Mononuclear cell (primary cell): Measurements from ENCODE around the gene POLK. TPM values are rescaled to one million over a fixed set of nuclear protein-coding genes. Genes with fewer than 3 reads are reported as not detected.
A peak's percentile ranks its signal among the peaks of the same experiment; 100 is the strongest.
"Not testable (repeated sequence)": the region's sequence is repeated elsewhere in the genome, so short reads cannot be mapped to it uniquely, and the experiment has no call there.

Experiments
- H3K27me3 ChIP-seq: 2 replicates; pipeline ENCODE4 v1.6.0; 2011; ENCODE audit warnings: low read length, control low read depth; ENCODE audit not compliant: insufficient read depth
- H3K4me1 ChIP-seq: 2 replicates; pipeline ENCODE4 v1.5.1; 2011; ENCODE audit warnings: mild to moderate bottlenecking, low read length, control low read depth; ENCODE audit not compliant: insufficient read depth
- H3K4me3 ChIP-seq: 2 replicates; pipeline ENCODE4 v1.5.1; 2011; ENCODE audit warnings: mild to moderate bottlenecking, low read length, moderate library complexity
- H3K9me3 ChIP-seq: 2 replicates; pipeline ENCODE4 v1.5.1; 2011; ENCODE audit warnings: low read depth, mild to moderate bottlenecking, control low read depth, low read length
- total RNA-seq: library from RNA; depleted of rRNA; stranded (reverse); fragments of >200 nt; gene quantifications from one replicate; pipeline ENCODE4 v1.2.3, GENCODE V29; 2012

Gene POLK
- total RNA-seq, 1 donor = 25.7 TPM

- no peaks in the 10 kb centered on the region for H3K4me1 ChIP-seq
- no peak overlapping the region for H3K4me3 ChIP-seq
- no peaks in the 10 kb centered on the region for H3K27me3 ChIP-seq
- no peaks in the 10 kb centered on the region for H3K9me3 ChIP-seq
Observed at GRCh38 chr5:75496026-75496425, 15.7 kb upstream of the POLK start.

GRCh38 chr5:75498208-75498777 is 13.4 kb upstream of the POLK start:
- Histone ChIP-seq H3K9me3 (no peaks in the 10 kb centered on the region), H3K4me3 (no peak overlapping the region), H3K4me1 (no peaks in the 10 kb centered on the region), H3K27me3 (no peaks in the 10 kb centered on the region)

GRCh38 chr5:75498875-75499274 is 12.8 kb upstream of the POLK start:
- H3K4me3 ChIP-seq, H3K27me3 ChIP-seq, H3K9me3 ChIP-seq, H3K4me1 ChIP-seq: not testable (repeated sequence)

- H3K9me3 ChIP-seq, H3K27me3 ChIP-seq, H3K4me3 ChIP-seq: not testable (repeated sequence)
- peaks cover 13% of the 10 kb centered on the region for H3K4me1 ChIP-seq
Observed at GRCh38 chr5:75505112-75505511, 6.6 kb upstream of the POLK start.

- H3K4me3 ChIP-seq = no peak overlapping the region
Observed at GRCh38 chr5:75507841-75508240, 3.9 kb upstream of the POLK start.

GRCh38 chr5:75509546-75509945 is 2.1 kb upstream of the POLK start:
- peak overlapping the region; percentile 85 for H3K4me3 ChIP-seq
- H3K27me3 ChIP-seq = no peaks in the 10 kb centered on the region
- no peaks in the 10 kb centered on the region for H3K9me3 ChIP-seq
- H3K4me1 ChIP-seq = peaks cover 38% of the 10 kb centered on the region

More at GRCh38 chr5:75507841-75508240, 3.9 kb upstream of the POLK start:
- H3K9me3 ChIP-seq = no peaks in the 10 kb centered on the region
- no peaks in the 10 kb centered on the region for H3K27me3 ChIP-seq
- H3K4me1 ChIP-seq = peaks cover 28% of the 10 kb centered on the region

GRCh38 chr5:75509956-75510355 is 1.7 kb upstream of the POLK start:
- Histone ChIP-seq H3K9me3 (no peaks in the 10 kb centered on the region), H3K4me1 (peaks cover 40% of the 10 kb centered on the region), H3K4me3 (peak overlapping the region; percentile 85), H3K27me3 (no peaks in the 10 kb centered on the region)

GRCh38 chr5:75510417-75510835 is 1.3 kb upstream of the POLK start:
- peaks cover 40% of the 10 kb centered on the region for H3K4me1 ChIP-seq
- H3K9me3 ChIP-seq = no peaks in the 10 kb centered on the region
- peak overlapping the region; percentile 85 for H3K4me3 ChIP-seq
- no peaks in the 10 kb centered on the region for H3K27me3 ChIP-seq

GRCh38 chr5:75510836-75511434 is 756 bp upstream of the POLK start:
- Histone ChIP-seq H3K27me3 (no peaks in the 10 kb centered on the region), H3K4me1 (peaks cover 40% of the 10 kb centered on the region), H3K4me3 (peak overlapping the region; percentile 85), H3K9me3 (no peaks in the 10 kb centered on the region)

GRCh38 chr5:75512383-75513074 is 838 bp downstream of the POLK start:
- Histone ChIP-seq H3K9me3 (no peaks in the 10 kb centered on the region), H3K4me3 (peak overlapping the region; percentile 85), H3K4me1 (peaks cover 41% of the 10 kb centered on the region), H3K27me3 (no peaks in the 10 kb centered on the region)

- H3K9me3 ChIP-seq = no peaks in the 10 kb centered on the region
- H3K4me1 ChIP-seq = peaks cover 41% of the 10 kb centered on the region
- no peak overlapping the region for H3K4me3 ChIP-seq
- H3K27me3 ChIP-seq = no peaks in the 10 kb centered on the region
Observed at GRCh38 chr5:75513841-75514240, 2.1 kb downstream of the POLK start.

- H3K4me3 ChIP-seq = no peak overlapping the region
- H3K9me3 ChIP-seq = no peaks in the 10 kb centered on the region
- H3K4me1 ChIP-seq = peaks cover 40% of the 10 kb centered on the region
- no peaks in the 10 kb centered on the region for H3K27me3 ChIP-seq
Observed at GRCh38 chr5:75514323-75514722, 2.6 kb downstream of the POLK start.

GRCh38 chr5:75519761-75520160 is 8.1 kb downstream of the POLK start:
- no peaks in the 10 kb centered on the region for H3K27me3 ChIP-seq
- no peak overlapping the region for H3K4me3 ChIP-seq
- peaks cover 19% of the 10 kb centered on the region for H3K4me1 ChIP-seq
- H3K9me3 ChIP-seq = peaks cover 21% of the 10 kb centered on the region

GRCh38 chr5:75521195-75521594 is 9.5 kb downstream of the POLK start:
- Histone ChIP-seq H3K4me1 (peaks cover 24% of the 10 kb centered on the region), H3K9me3 (peaks cover 21% of the 10 kb centered on the region), H3K4me3 (no peak overlapping the region), H3K27me3 (no peaks in the 10 kb centered on the region)

- no peak overlapping the region for H3K4me3 ChIP-seq
- H3K27me3 ChIP-seq = no peaks in the 10 kb centered on the region
- peaks cover 27% of the 10 kb centered on the region for H3K4me1 ChIP-seq
- peaks cover 21% of the 10 kb centered on the region for H3K9me3 ChIP-seq
Observed at GRCh38 chr5:75522025-75522424, 10.3 kb downstream of the POLK start.

- H3K4me1 ChIP-seq = peaks cover 30% of the 10 kb centered on the region
- H3K4me3 ChIP-seq = no peak overlapping the region
- peaks cover 21% of the 10 kb centered on the region for H3K9me3 ChIP-seq
- no peaks in the 10 kb centered on the region for H3K27me3 ChIP-seq
Observed at GRCh38 chr5:75522542-75522941, 10.9 kb downstream of the POLK start.
